GM20000 (cell line): ENCODE results near the gene IGFN1.
"Not testable (repeated sequence)": the region's sequence is repeated elsewhere in the genome, so short reads cannot be mapped to it uniquely, and the experiment has no call there.

Source experiments
- DNase-seq: peaks from one replicate; pipeline ENCODE4 v3.0.0; 2012; ENCODE audit warnings: low spot score
- TF ChIP-seq, protein P1 (sequence below): IDR thresholded peaks from 2 replicates; pipeline ENCODE4 v1.5.1; 2012; ENCODE audit warnings: mild to moderate bottlenecking, control low read depth; ENCODE audit errors: extremely low read depth, missing control alignments

IGFN1 gene

DNA sequence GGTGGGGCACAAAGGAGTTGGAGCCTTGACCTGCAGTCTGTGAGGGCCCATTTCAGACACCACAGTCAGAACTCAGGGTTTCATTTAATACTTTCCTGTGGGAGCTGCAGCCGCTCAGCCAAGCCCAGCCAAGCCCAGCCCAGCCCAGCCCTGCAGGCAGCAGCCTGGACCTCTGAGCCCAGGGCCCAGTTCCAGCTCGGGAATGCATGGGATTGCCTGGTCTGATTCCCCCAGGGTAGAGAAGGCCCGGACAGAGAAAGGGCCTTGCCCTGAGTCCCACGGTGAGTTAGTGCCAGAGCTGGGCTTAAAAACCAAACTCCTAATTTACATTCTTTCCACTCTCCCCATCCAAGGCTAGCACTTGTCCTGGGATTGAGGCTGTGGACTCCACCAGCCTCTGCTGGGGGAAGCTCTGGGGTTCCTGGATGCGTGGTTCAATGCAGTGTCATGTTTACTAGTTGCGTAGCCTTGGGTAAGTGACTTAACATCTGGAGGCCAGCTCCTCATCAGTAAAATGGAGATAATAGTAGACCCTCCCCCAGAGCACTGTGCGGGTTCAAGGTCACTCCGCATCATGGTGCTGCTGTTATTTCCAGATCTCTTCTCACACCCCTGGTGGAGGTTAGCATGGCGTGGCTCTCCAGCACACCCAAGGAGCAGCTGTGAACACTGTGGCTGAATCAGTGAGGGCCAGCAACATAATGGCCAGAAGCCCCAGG lies 63.4 kb downstream of the IGFN1 start:
- DNase-seq = no peak
- TF ChIP-seq, protein P1, sequence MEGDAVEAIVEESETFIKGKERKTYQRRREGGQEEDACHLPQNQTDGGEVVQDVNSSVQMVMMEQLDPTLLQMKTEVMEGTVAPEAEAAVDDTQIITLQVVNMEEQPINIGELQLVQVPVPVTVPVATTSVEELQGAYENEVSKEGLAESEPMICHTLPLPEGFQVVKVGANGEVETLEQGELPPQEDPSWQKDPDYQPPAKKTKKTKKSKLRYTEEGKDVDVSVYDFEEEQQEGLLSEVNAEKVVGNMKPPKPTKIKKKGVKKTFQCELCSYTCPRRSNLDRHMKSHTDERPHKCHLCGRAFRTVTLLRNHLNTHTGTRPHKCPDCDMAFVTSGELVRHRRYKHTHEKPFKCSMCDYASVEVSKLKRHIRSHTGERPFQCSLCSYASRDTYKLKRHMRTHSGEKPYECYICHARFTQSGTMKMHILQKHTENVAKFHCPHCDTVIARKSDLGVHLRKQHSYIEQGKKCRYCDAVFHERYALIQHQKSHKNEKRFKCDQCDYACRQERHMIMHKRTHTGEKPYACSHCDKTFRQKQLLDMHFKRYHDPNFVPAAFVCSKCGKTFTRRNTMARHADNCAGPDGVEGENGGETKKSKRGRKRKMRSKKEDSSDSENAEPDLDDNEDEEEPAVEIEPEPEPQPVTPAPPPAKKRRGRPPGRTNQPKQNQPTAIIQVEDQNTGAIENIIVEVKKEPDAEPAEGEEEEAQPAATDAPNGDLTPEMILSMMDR = no peak

DNA sequence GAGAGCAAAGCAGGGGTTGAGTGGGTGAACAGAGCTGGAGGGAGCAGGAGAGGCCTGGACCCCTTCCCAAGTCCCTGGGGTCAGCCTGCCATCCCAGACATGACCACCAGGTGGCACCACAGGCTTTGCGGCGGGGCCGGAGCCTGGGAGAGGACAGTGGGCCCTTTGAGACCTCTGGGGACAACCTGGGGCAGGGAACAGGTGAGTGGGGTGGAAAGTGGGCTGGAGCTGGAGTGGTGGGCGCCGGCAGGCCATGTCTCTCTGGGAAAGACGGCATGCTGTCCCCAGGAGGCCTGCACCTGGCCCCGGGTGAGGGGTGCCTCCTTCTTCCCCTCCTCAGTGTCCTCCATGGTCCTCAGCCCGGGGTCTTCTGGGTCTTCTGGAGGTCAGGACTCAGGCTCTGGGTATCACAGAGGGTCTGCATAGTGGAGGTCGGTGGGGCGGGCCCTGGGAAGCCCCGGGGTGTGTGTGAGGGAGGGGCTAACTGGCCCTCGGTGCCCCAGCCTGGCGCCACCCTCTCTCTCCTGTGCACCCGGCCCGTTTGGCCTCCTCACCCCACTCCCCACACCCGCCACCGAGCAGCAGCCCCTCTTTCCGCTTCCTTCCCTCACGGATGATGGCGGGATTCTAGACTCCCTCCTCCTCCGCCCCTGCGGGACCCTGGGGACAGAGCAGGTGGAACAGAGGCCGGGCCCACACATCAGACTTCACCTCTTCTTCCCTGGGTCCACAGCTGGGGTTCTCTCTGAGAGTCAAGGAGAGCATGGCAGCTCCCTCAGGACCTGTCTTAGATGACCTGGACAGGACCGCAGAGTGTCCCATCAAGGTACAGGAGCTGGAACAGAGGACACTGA lies 64.2 kb downstream of the IGFN1 start:
- peak; percentile 88 for DNase-seq
- TF ChIP-seq, protein P1 = peak; percentile 94

DNA sequence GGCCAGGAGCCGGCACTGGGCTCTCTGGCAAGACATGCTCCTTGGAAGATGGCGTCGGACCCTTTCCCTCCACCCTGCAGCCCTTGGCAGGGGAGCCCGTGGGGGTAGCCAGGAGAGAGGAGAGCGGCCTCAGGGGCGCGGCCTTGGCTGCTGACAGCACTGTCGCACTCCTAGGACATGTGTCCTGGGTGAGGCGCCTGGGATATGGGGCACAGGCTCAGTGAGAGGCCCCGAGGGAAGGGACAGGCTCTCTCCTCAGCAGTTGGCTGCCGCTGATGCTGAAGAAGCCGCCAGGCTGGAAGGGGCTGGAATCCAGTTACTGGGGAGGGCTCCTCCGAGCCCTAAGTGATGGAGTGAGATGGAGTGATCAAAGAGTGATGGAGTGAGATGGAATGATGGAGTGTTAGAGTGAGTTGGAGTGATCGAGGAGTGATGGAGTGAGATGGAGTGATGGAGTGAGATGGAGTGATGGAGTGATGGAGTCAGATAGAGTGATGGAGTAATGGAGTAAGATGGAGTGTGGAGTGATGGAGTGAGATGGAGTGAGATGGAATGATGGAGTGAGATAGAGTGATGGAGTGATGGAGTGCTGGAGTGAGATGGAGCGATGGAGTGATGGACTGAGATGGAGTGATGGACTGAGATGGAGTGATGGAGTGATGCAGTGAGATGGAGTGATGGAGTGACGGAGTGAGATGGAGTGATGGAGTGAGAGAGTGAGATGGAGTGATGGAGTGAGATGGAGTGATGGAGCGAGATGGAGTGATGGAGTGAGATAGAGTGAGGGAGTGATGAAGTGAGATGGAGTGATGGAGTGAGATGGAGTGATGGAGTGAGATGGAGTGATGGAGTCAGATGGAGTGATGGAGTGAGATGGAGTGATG lies 65.1 kb downstream of the IGFN1 start:
- TF ChIP-seq, protein P1 = no peak
- no peak for DNase-seq

DNA sequence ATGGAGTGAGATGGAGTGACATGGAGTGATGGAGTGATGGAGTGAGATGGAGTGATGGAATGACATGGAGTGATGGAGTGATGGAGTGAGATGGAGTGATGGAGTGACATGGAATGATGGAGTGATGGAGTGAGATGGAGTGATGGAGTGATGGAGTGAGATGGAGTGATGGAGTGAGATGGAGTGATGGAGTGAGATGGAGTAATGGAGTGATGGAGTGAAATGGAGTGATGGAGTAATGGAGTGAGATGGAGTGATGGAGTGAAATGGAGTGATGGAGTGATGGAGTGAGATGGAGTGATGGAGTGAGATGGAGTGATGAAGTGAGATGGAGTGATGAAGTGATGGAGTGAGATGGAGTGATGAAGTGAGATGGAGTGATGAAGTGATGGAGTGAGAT lies 67.5 kb downstream of the IGFN1 start:
- not testable (repeated sequence) for DNase-seq

DNA sequence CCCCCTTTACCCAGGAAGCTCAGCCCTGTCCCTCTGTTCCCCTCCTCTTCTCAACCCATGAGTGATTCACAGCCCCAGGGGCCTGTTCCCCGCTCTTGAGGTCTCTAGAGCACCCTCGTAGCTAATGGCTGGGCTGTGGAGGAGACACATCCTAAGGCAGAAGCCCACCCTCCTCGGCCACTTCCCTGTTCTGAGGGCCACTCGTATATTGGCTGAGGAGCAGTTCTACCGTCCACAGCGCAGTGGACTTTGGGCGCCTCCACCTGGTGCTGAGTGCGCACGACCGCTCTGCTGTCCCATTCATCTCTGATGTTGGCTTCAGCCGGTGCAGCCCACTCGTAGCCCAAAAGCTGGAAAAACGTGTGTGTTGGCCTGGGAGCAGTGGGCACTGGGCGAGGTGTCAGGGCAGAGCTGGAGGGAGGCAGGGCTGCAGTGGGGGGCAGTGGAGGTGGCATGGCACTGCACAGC lies 68.2 kb downstream of the IGFN1 start:
- no peak for DNase-seq
- TF ChIP-seq, protein P1 = no peak

DNA sequence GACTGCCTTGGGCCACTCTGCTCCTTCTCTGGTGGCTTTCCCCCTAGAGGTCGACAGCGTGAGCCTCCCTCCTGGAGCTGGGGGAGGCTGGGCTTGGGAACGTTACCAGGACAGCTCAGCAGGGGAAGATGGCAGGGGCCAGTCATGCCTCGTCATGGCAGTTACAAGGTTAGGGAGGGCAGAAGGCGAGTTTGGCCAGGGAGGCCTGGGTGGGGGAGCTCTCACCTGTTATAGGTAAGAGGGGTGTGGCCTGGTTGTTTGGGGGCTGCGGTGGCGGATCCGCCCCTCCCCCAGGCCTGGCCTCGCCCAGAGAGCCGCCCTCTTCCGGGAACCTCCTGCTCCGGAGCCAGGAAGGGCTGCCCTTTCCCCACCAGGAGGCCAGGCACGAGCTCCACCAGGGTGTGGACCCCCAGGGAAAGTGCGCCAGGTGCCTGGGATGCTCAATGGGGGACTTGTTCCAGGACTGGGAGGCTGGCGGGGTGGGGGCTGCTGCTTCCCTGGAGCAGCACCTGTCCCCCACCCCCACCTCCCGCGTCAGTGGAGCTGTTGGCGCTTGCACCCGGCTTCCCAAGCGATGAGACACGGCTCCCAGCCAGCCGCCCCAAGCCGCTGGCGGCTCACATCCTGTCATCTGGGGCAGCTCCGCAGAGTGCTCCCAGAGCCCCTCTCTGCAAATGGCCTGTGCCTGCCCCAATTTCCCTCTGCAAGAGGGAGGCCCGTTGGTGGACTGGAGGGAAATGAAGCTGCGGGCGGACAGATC lies 69.0 kb downstream of the IGFN1 start:
- no peak for DNase-seq
- TF ChIP-seq, protein P1 = no peak

DNA sequence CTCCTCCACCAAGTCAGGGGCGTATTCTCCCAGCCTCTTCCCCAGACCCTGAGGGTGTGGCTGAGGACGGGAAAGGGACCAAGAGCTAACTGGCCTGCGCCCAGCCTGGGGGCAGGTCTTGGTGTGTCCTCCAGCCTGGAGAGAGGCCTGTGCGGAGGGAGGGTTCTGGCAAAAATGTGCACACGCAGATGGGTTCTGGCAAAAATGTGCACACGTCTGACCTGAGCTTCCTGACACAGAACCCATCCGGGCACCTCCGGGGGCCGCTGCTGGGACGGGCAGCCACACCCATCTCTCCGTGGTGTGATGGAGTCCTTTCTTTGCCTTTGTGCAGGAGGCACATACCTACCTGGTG lies 69.6 kb downstream of the IGFN1 start:
- TF ChIP-seq, protein P1 = no peak
- DNase-seq = no peak
